CD4-positive, alpha-beta T cell (primary cell): ENCODE data around the gene VAV2. TPM values are rescaled to one million over a fixed set of nuclear protein-coding genes. Genes with fewer than 3 reads are reported as not detected.

Experiments used
- ATAC-seq: fragments of 200-7000 bp; cut with Tn5 transposase; one replicate; pipeline ENCODE4 v1.10.0; 2022; ENCODE audit warnings: mild to moderate bottlenecking; ENCODE audit not compliant: poor library complexity
- CTCF ChIA-PET: fragments of 350-600 bp; sonication (Branson Sonifier 250); formaldehyde crosslinking; loops from one replicate; lab custom pipeline; 2021; ENCODE audit warnings: antibody characterized with exemption, inconsistent platforms; lab: Charles Lee
- POLR2A ChIA-PET: fragments of 350-600 bp; sonication (Branson Sonifier 250); formaldehyde crosslinking; loops from one replicate; lab custom pipeline; 2021; ENCODE audit warnings: antibody characterized with exemption, inconsistent platforms; lab: Charles Lee
- DNase-seq, 14 experiments: peaks; one replicate each; pipeline ENCODE4 v3.0.0-alpha.2; 2013 to 2020; ENCODE audit warnings: mixed read lengths in 2 of 14
- H3K27ac ChIP-seq, 2 donors: one replicate each; pipeline versions ENCODE4 v1.5.1 to v1.7.0; 2013; ENCODE audit warnings: low read length in 2 of 2, low read depth in 1 of 2, mild to moderate bottlenecking in 1 of 2
- H3K27me3 ChIP-seq, 2 experiments: 1 replicate in 1 of 2; 2 replicates in 1 of 2; pipeline versions ENCODE4 v1.6.1 to v1.7.0; 2013; ENCODE audit warnings: low read length in 2 of 2, control low read depth in 1 of 2, mild to moderate bottlenecking in 1 of 2, moderate library complexity in 1 of 2; ENCODE audit not compliant: insufficient read depth in 2 of 2, control insufficient read depth in 1 of 2
- H3K36me3 ChIP-seq: one replicate; pipeline ENCODE4 v1.6.1; 2013; ENCODE audit warnings: low read length, control low read depth; ENCODE audit not compliant: insufficient read depth
- H3K4me1 ChIP-seq: one replicate; pipeline ENCODE4 v1.6.1; 2013; ENCODE audit warnings: low read length, control low read depth; ENCODE audit not compliant: insufficient read depth
- H3K4me3 ChIP-seq: one replicate; pipeline ENCODE4 v1.5.1; 2013; ENCODE audit warnings: mild to moderate bottlenecking, low read length, moderate library complexity
- H3K9me3 ChIP-seq, 2 experiments: 1 replicate in 1 of 2; 2 replicates in 1 of 2; pipeline versions ENCODE4 v1.6.1 to v1.7.0; 2013; ENCODE audit warnings: low read length in 2 of 2, mild to moderate bottlenecking in 2 of 2, control low read depth in 1 of 2, moderate library complexity in 1 of 2; ENCODE audit not compliant: control insufficient read depth in 1 of 2, insufficient read depth in 1 of 2
- H3K27ac Mint-ChIP-seq: one replicate; pipeline ENCODE4 v1.8.0; 2020; ENCODE audit warnings: mixed read lengths
- H3K27me3 Mint-ChIP-seq: one replicate; pipeline ENCODE4 v1.8.0; 2021; ENCODE audit warnings: mixed read lengths
- H3K36me3 Mint-ChIP-seq: one replicate; pipeline ENCODE4 v1.8.0; 2021; ENCODE audit warnings: low read depth, mixed read lengths
- H3K4me1 Mint-ChIP-seq: one replicate; pipeline ENCODE4 v1.8.0; 2021; ENCODE audit warnings: low read depth, mixed read lengths
- H3K4me3 Mint-ChIP-seq: one replicate; pipeline ENCODE4 v1.8.0; 2020; ENCODE audit warnings: mild to moderate bottlenecking, mixed read lengths
- H3K9me3 Mint-ChIP-seq: one replicate; pipeline ENCODE4 v1.8.0; 2020; ENCODE audit warnings: mixed read lengths
- intact Hi-C, 2 experiments: fragments of 100-400 bp; cut with DNase I in 1 of 2; cut with micrococcal nuclease in 1 of 2; formaldehyde crosslinking; loops; one replicate each; pipeline versions ENCODE4 v1.15.1 to v1.9.0; 2023 to 2025; cut with DNase I, micrococcal nuclease
- total RNA-seq, 174 experiments: library from RNA in 2 of 174; stranded (reverse) in 2 of 174; gene quantifications; one replicate each; pipeline ENCODE4 v1.2.3 and lab custom pipeline; 2021 to 2026
- TF ChIP-seq, protein P1 (sequence below): fragments of 200-600 bp; IDR thresholded peaks from one replicate; pipeline ENCODE4 v1.8.0; 2022; ENCODE audit warnings: antibody characterized with exemption, mild to moderate bottlenecking

Gene VAV2
- total RNA-seq, 2 experiments from 2014 or later: 1.6 to 1.7 TPM

- DNase-seq (no peak), ATAC-seq (no peak)
- intact Hi-C loops: no loop called here
- no peaks in the 10 kb centered on the region for H3K27me3 ChIP-seq
- no peaks in the 10 kb centered on the region for H3K4me1 ChIP-seq
- H3K4me3 Mint-ChIP-seq: no peak overlapping the region
- no peaks in the 10 kb centered on the region for H3K9me3 ChIP-seq
- no peaks in the 10 kb centered on the region for H3K4me1 Mint-ChIP-seq
- CTCF ChIA-PET: no interaction called here
- H3K27ac Mint-ChIP-seq: no peak overlapping the region
- H3K27ac ChIP-seq: no peak overlapping the region
- no peak overlapping the region for H3K4me3 ChIP-seq
- POLR2A ChIA-PET: no interaction called here
- H3K9me3 Mint-ChIP-seq: no peaks in the 10 kb centered on the region
- H3K27me3 Mint-ChIP-seq: no peaks in the 10 kb centered on the region
- no peaks in the 10 kb centered on the region for H3K36me3 Mint-ChIP-seq
- H3K36me3 ChIP-seq: no peaks in the 10 kb centered on the region
- TF ChIP-seq, protein P1, sequence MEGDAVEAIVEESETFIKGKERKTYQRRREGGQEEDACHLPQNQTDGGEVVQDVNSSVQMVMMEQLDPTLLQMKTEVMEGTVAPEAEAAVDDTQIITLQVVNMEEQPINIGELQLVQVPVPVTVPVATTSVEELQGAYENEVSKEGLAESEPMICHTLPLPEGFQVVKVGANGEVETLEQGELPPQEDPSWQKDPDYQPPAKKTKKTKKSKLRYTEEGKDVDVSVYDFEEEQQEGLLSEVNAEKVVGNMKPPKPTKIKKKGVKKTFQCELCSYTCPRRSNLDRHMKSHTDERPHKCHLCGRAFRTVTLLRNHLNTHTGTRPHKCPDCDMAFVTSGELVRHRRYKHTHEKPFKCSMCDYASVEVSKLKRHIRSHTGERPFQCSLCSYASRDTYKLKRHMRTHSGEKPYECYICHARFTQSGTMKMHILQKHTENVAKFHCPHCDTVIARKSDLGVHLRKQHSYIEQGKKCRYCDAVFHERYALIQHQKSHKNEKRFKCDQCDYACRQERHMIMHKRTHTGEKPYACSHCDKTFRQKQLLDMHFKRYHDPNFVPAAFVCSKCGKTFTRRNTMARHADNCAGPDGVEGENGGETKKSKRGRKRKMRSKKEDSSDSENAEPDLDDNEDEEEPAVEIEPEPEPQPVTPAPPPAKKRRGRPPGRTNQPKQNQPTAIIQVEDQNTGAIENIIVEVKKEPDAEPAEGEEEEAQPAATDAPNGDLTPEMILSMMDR: no peak
Observed at GRCh38 chr9:133813749-133814585, 178.2 kb downstream of the VAV2 start.

DNA sequence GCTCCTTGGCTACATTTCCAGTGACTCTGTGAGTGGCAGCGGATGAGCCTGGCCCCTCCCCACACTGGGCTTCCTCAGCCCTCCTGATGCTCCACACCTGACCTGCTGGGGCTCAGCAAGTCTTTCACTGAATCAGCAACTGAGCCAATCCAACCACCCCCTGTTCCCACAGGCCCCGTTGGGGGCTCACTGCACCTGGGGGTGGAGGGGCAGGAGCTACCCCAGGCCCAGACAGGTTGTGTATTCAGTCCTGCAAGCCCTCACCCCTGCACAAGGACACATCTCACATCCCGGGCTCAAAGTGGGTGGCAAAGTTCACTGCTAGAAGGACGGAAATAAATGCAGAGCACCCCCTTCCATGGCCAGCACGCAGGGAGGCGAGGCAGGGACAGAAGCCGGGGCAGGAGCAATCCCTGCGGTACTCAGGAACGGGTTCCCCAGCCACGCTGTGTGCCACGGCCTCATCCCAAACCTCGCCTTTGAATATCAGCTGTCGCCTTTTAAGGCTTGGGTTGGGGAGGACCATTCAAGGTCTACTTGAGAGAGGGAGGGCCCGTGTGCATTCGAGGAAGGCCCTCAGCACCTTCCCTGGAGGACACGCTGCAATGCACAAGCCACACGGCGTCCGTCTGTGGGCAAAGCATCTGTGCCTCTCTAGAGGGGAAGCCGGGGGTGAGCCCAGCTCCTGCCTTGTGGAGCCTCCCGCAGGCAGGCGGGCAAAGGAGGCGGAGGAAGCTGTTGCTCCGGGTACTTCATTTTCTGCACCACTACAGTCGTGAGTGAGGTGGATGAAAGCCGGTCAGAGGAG, 179.0 kb downstream of the VAV2 start:
- H3K4me1 Mint-ChIP-seq: no peaks in the 10 kb centered on the region
- H3K36me3 Mint-ChIP-seq: no peaks in the 10 kb centered on the region
- DNase-seq: no peak
- TF ChIP-seq, protein P1: no peak
- no peaks in the 10 kb centered on the region for H3K4me1 ChIP-seq
- H3K9me3 Mint-ChIP-seq: no peaks in the 10 kb centered on the region
- ATAC-seq: no peak
- CTCF ChIA-PET: no interaction called here
- no peaks in the 10 kb centered on the region for H3K9me3 ChIP-seq
- H3K27ac Mint-ChIP-seq: no peak overlapping the region
- intact Hi-C loops: no loop called here
- no peaks in the 10 kb centered on the region for H3K27me3 Mint-ChIP-seq
- no peak overlapping the region for H3K4me3 ChIP-seq
- no peaks in the 10 kb centered on the region for H3K27me3 ChIP-seq
- H3K4me3 Mint-ChIP-seq: no peak overlapping the region
- H3K27ac ChIP-seq: no peak overlapping the region
- POLR2A ChIA-PET: no interaction called here
- H3K36me3 ChIP-seq: no peaks in the 10 kb centered on the region

GRCh38 chr9:133812077-133812868, 179.9 kb downstream of the VAV2 start:
- TF ChIP-seq, protein P1: no peak
- DNase-seq (no peak), ATAC-seq (no peak)
- Mint-ChIP-seq H3K27ac (no peak overlapping the region), H3K4me1 (no peaks in the 10 kb centered on the region), H3K36me3 (no peaks in the 10 kb centered on the region), H3K27me3 (no peaks in the 10 kb centered on the region), H3K9me3 (no peaks in the 10 kb centered on the region), H3K4me3 (no peak overlapping the region)
- Histone ChIP-seq H3K27me3 (no peaks in the 10 kb centered on the region), H3K4me1 (no peaks in the 10 kb centered on the region), H3K36me3 (no peaks in the 10 kb centered on the region), H3K9me3 (no peaks in the 10 kb centered on the region), H3K27ac (no peak overlapping the region), H3K4me3 (no peak overlapping the region)
- POLR2A ChIA-PET: no interaction called here
- CTCF ChIA-PET: no interaction called here
- intact Hi-C loops: no loop called here
